K562 (cell line): ENCODE results near the gene PUS7L. TPM values are rescaled to one million over a fixed set of nuclear protein-coding genes. Genes with fewer than 3 reads are reported as not detected.

ENCODE experiments used
- E2F1 ChIP-seq: sonication (generic); formaldehyde crosslinking; IDR thresholded peaks from 2 replicates; pipeline ENCODE4 v1.8.1; 2023; ENCODE audit warnings: mild to moderate bottlenecking, missing genetic modification reagents, moderate library complexity
- ETV5 ChIP-seq: sonication (generic); formaldehyde crosslinking; IDR thresholded peaks from 2 replicates; pipeline ENCODE4 v1.4.0; 2020; ENCODE audit warnings: low read depth, mild to moderate bottlenecking, missing genetic modification reagents
- ILK ChIP-seq: fragments of 450-650 bp; IDR thresholded peaks from 2 replicates; pipeline ENCODE4 v1.6.1; 2016; ENCODE audit warnings: missing genetic modification characterization, low read depth, mild to moderate bottlenecking, missing compliant biosample characterization, moderate library complexity, borderline replicate concordance
- PML ChIP-seq: IDR thresholded peaks from 2 replicates; pipeline ENCODE4 v1.6.1; 2012; ENCODE audit warnings: low read length, inconsistent platforms
- RAD51 ChIP-seq: fragments of 450-650 bp; IDR thresholded peaks from 2 replicates; pipeline ENCODE4 v1.7.1; 2016; ENCODE audit warnings: low read depth, mild to moderate bottlenecking, borderline replicate concordance
- TEAD1 ChIP-seq, 2 experiments: fragments of 450-650 bp in 1 of 2; sonication (generic) in 1 of 2; formaldehyde crosslinking; IDR thresholded peaks; 2 replicates each; pipeline versions ENCODE4 v1.4.0 to v1.8.0; 2020 to 2022; ENCODE audit warnings: mild to moderate bottlenecking in 2 of 2, missing genetic modification reagents in 1 of 2
- ZBTB17 ChIP-seq: fragments of 450-650 bp; formaldehyde crosslinking; IDR thresholded peaks from 2 replicates; pipeline ENCODE4 v1.4.0; 2020; ENCODE audit warnings: mild to moderate bottlenecking
- ZBTB8A ChIP-seq: fragments of 450-650 bp; IDR thresholded peaks from 2 replicates; pipeline ENCODE4 v1.6.1; 2018; ENCODE audit warnings: mild to moderate bottlenecking, moderate library complexity; ENCODE audit not compliant: partially characterized antibody
- ZNF133 ChIP-seq: fragments of 250-450 bp; sonication (Bioruptor Pico); IDR thresholded peaks from 2 replicates; pipeline ENCODE4 v1.4.0; 2020; ENCODE audit warnings: mild to moderate bottlenecking
- ZNF253 ChIP-seq: fragments of 250-450 bp; sonication (Bioruptor Pico); conservative IDR thresholded peaks from 2 replicates; pipeline ENCODE4 v1.6.1; 2021; ENCODE audit warnings: mild to moderate bottlenecking
- ZNF589 ChIP-seq: fragments of 200-800 bp; sonication (Bioruptor generic); IDR thresholded peaks from 2 replicates; pipeline ENCODE4 v1.6.1; 2016; ENCODE audit warnings: low read depth, missing genetic modification characterization, missing compliant biosample characterization
- polyA plus RNA-seq, 8 experiments: library from polyadenylated mRNA; depleted of rRNA in 4 of 8; stranded (reverse) in 5 of 8; unstranded in 3 of 8; fragments of >200 nt; fragmentation: Nextera tagmentation in 2 of 8; fragmentation: Illumina TruSeq in 1 of 8; extraction: Ambion mirVana in 2 of 8; extraction: Trizol in 1 of 8; gene quantifications; 2 replicates each; pipeline versions ENCODE4 v1.2.1 to v1.2.3, GENCODE V29; 2011 to 2014; ENCODE audit warnings: inconsistent platforms in 1 of 8, missing spikeins in 1 of 8
- total RNA-seq, 7 experiments: library from RNA; depleted of rRNA in 6 of 7; stranded (reverse); fragments of >200 nt in 6 of 7; fragmentation: Illumina TruSeq in 2 of 7; extraction: Trizol in 2 of 7; gene quantifications; 2 replicates each; pipeline versions ENCODE4 v1.2.1 to v1.2.3, GENCODE V29; 2011 to 2021; ENCODE audit warnings: low replicate concordance in 1 of 7
- TF ChIP-seq, protein P1 (sequence below), 2 experiments: fragments of 450-650 bp; conservative IDR thresholded peaks; 2 replicates each; pipeline ENCODE4 v1.6.1; 2017; ENCODE audit warnings: mild to moderate bottlenecking in 2 of 2, moderate library complexity in 2 of 2
- TF ChIP-seq, protein P2 (sequence below): fragments of 450-650 bp; IDR thresholded peaks from 2 replicates; pipeline ENCODE4 v1.6.1; 2016; ENCODE audit warnings: mild to moderate bottlenecking, moderate library complexity

Gene PUS7L
- total and polyA plus RNA-seq, 9 of the 15 experiments (the other 6 are each of a cell fraction or from before 2014, with no cell fraction given), result 10.8 to 53.3 (median 25.2) TPM

DNA sequence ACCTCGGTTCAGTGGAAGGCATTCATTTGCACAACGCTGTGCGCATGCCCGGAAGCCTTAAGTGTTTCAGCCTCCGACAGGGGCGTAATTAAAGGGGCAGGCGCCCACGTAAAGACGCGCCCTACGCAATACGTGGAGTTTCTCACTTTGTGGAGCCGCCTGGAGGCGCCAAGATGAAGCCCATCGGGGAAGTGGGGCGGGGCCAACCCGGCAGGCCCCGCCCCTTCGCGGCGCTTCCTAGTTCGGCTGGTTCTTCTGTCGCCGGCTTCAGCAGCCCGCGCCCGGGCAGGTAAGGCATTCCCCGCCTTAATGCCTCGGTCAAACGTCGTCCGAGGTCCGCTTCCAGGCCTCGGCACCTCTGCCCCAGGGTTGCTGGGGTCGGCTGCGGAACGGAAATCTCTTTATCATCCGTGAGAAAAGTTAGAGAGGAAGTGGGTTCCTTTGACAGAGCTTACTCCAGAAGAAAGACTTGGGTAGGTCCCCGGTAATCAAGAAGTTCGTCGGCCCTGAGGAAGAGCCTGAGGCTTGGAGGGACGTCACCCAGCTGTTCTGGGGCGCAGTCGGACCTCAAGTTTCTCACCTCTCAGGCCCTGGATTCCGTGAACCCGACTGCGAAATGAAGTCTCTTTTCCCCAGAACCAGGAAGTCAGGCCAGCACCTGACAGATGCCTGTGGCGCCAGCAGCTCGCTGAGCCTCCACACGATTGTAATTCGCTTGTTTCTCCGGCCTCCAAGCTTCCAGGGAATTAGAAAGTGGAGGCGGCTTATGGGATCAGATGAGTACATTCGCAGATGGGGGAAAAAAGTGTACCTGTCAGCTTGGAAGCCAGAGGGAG, at the start of gene PUS7L, which contains the start of gene IRAK4 (continued):
- TF ChIP-seq, protein P1, sequence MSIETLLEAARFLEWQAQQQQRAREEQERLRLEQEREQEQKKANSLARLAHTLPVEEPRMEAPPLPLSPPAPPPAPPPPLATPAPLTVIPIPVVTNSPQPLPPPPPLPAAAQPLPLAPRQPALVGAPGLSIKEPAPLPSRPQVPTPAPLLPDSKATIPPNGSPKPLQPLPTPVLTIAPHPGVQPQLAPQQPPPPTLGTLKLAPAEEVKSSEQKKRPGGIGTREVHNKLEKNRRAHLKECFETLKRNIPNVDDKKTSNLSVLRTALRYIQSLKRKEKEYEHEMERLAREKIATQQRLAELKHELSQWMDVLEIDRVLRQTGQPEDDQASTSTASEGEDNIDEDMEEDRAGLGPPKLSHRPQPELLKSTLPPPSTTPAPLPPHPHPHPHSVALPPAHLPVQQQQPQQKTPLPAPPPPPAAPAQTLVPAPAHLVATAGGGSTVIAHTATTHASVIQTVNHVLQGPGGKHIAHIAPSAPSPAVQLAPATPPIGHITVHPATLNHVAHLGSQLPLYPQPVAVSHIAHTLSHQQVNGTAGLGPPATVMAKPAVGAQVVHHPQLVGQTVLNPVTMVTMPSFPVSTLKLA (conservative IDR thresholded peaks at IDR 0.05), result peak in 1 of 2 experiments; percentile 36; a peak in 3 of 4 replicates
- TF ChIP-seq E2F1 (no peak), ETV5 (peak; percentile 48), PML (peak; percentile 81; the same call in 1 of the 2 replicates), ZBTB8A (no peak), TEAD1 (CRISPR knock-in tag; IDR thresholded peaks at IDR 0.05) (no peak), ZNF133 (CRISPR knock-in tag) (no peak), ZNF253 (CRISPR knock-in tag) (no peak), ZBTB17 (CRISPR knock-in tag) (0 out of 2 replicates have a peak, but pooled peaks have one; percentile 27), ILK (tag) (no peak), RAD51 (no peak), ZNF589 (CRISPR knock-in tag) (no peak)
- TF ChIP-seq, protein P2, sequence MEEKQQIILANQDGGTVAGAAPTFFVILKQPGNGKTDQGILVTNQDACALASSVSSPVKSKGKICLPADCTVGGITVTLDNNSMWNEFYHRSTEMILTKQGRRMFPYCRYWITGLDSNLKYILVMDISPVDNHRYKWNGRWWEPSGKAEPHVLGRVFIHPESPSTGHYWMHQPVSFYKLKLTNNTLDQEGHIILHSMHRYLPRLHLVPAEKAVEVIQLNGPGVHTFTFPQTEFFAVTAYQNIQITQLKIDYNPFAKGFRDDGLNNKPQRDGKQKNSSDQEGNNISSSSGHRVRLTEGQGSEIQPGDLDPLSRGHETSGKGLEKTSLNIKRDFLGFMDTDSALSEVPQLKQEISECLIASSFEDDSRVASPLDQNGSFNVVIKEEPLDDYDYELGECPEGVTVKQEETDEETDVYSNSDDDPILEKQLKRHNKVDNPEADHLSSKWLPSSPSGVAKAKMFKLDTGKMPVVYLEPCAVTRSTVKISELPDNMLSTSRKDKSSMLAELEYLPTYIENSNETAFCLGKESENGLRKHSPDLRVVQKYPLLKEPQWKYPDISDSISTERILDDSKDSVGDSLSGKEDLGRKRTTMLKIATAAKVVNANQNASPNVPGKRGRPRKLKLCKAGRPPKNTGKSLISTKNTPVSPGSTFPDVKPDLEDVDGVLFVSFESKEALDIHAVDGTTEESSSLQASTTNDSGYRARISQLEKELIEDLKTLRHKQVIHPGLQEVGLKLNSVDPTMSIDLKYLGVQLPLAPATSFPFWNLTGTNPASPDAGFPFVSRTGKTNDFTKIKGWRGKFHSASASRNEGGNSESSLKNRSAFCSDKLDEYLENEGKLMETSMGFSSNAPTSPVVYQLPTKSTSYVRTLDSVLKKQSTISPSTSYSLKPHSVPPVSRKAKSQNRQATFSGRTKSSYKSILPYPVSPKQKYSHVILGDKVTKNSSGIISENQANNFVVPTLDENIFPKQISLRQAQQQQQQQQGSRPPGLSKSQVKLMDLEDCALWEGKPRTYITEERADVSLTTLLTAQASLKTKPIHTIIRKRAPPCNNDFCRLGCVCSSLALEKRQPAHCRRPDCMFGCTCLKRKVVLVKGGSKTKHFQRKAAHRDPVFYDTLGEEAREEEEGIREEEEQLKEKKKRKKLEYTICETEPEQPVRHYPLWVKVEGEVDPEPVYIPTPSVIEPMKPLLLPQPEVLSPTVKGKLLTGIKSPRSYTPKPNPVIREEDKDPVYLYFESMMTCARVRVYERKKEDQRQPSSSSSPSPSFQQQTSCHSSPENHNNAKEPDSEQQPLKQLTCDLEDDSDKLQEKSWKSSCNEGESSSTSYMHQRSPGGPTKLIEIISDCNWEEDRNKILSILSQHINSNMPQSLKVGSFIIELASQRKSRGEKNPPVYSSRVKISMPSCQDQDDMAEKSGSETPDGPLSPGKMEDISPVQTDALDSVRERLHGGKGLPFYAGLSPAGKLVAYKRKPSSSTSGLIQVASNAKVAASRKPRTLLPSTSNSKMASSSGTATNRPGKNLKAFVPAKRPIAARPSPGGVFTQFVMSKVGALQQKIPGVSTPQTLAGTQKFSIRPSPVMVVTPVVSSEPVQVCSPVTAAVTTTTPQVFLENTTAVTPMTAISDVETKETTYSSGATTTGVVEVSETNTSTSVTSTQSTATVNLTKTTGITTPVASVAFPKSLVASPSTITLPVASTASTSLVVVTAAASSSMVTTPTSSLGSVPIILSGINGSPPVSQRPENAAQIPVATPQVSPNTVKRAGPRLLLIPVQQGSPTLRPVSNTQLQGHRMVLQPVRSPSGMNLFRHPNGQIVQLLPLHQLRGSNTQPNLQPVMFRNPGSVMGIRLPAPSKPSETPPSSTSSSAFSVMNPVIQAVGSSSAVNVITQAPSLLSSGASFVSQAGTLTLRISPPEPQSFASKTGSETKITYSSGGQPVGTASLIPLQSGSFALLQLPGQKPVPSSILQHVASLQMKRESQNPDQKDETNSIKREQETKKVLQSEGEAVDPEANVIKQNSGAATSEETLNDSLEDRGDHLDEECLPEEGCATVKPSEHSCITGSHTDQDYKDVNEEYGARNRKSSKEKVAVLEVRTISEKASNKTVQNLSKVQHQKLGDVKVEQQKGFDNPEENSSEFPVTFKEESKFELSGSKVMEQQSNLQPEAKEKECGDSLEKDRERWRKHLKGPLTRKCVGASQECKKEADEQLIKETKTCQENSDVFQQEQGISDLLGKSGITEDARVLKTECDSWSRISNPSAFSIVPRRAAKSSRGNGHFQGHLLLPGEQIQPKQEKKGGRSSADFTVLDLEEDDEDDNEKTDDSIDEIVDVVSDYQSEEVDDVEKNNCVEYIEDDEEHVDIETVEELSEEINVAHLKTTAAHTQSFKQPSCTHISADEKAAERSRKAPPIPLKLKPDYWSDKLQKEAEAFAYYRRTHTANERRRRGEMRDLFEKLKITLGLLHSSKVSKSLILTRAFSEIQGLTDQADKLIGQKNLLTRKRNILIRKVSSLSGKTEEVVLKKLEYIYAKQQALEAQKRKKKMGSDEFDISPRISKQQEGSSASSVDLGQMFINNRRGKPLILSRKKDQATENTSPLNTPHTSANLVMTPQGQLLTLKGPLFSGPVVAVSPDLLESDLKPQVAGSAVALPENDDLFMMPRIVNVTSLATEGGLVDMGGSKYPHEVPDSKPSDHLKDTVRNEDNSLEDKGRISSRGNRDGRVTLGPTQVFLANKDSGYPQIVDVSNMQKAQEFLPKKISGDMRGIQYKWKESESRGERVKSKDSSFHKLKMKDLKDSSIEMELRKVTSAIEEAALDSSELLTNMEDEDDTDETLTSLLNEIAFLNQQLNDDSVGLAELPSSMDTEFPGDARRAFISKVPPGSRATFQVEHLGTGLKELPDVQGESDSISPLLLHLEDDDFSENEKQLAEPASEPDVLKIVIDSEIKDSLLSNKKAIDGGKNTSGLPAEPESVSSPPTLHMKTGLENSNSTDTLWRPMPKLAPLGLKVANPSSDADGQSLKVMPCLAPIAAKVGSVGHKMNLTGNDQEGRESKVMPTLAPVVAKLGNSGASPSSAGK, result peak; percentile 61
